ENCODE measurements around the gene COTL1.

Gene COTL1

GRCh38 chr16:84596801-84597527, 20.9 kb downstream of the COTL1 start:
- no peak for DNase-seq (ENCODE audit: low read depth, low spot score)

GRCh38 chr16:84596161-84596560, 21.7 kb downstream of the COTL1 start:
- DNase-seq (ENCODE audit: low read depth, low spot score): no peak

GRCh38 chr16:84595052-84595481, 22.8 kb downstream of the COTL1 start:
- DNase-seq (ENCODE audit: low read depth, low spot score): no peak

DNA sequence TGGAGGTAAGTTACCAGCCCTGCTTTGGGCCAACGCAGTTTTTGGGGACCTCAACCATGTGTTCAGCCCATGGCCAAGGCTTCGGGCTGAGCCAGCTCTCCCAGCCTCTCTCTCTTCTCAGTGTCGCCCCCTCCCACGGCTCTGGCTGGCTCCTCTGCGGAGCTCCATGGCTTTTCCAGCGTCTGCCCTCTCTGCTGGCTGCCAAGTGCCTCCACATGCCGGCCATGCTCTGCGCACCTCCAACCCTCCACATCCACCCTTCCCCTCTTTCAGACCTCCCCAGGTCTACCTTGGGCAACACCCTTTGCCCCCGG, 23.2 kb downstream of the COTL1 start:
- no peak for DNase-seq (ENCODE audit: low read depth, low spot score)

DNA sequence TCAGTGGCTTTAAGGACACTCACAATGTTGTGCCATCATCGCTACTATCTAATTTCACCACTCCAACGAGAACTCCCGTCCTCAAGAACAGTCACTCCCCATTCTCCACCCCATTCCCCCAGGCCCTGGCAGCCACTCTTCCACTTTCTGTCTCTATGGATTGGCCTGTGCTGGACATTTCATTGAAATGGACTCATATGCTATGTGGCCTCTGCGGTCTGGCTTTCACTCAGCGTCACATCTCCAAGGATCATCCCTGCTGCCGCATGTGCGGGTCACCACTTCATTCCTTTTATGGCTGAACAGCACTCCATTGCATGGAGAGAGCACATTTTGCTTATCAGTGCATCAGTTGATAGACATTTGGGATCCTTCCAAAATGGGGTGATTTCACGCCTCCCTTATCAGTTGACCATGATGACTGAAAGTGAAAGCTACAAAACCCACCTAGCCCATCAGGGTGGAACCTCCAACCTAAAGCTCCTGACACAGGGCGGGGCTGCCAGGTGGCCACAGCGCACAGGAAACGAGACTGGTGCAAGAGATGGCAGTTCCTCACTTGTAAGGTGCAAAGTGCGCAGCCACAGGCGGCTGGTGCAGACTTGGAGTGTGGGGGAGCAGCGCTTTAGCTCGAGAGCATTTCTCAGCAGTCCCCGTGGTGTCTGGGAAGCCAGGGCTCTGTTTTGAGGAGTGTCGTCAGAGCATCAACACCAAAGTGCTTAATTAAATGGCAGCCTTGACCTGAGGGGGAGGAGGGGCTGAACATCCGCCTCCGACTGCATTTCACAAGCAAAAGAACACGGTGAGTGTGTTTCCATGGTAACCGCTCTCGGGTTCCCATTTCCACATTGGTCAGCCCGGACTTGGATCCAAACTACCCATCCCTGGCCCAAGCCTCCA, 23.8 kb downstream of the COTL1 start:
- DNase-seq (ENCODE audit: low read depth, low spot score): peak; percentile 70

DNA sequence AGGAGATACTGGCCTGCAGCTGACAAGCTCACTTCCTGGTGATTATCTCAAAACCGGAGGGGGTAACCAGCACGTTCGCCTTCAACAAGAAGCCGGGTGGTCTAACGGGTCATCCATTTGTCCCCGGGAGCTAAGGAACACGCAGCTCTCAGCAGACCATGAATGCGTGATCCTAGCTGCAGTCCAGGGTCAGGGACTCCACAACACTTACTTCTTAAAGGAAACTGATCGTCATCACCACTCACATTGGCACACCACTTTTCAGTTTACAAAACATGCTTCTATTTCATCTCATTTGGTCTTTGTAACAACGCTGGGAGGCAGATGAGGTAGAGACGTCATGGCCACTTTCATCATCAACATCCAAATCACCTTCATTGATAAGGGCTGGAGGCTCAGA, 25.2 kb downstream of the COTL1 start:
- DNase-seq (ENCODE audit: low read depth, low spot score): no peak

DNA sequence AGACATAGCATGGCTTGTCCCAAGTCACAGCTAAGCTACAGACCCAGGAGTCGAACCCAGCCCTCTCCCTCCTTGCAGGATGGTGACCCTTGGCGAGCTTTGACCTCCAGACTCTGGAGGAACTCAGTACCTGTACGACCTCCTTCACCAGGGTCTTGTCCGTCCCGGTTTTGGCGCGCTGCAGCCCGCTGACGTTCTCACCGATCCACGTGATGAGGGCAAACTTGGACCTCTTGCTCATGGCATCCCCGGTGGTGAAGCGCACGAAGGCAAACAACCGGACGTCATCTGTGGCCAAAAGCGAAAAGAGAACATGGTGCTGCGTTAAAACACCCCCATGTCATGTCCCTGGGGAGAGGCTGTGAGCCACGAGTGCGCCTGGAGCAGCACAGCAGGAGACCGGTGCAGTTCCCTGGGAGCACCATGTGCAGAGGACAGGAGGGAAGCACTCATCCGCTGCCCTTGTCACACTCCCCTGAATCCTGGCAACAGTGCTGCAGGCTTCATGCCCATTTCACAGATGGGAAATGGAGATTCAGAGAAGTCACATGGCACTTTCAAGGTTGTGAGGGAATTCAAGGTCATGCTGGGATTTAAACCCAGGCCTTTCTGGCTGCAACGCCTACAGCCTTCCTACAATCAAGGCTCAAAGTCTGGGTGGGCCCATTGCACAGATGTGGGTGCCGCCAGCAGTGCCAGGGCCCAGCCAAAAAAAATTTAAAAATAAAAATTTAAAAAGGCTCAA, 27.7 kb downstream of the COTL1 start:
- DNase-seq (ENCODE audit: low read depth, low spot score): no peak

DNA sequence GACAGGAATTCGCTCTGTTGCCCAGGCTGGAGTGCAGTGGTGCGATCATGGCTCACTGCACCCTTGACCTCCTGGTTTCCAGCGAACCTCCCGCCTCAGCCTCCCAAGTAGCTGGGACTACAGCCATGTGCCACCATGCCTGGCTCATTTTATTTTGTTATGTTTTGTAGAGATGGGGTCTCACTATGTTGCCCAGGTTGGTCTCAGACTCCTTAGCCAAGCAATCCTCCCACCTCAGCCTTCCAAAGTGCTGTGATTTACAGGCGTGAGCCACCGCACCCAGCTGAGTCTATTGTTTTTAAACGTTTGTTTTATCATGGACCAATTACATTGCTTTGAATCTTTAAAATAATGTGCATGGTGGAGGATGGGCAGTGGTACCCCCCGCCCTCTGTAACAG, 28.9 kb downstream of the COTL1 start:
- no peak for DNase-seq (ENCODE audit: low read depth, low spot score)

DNA sequence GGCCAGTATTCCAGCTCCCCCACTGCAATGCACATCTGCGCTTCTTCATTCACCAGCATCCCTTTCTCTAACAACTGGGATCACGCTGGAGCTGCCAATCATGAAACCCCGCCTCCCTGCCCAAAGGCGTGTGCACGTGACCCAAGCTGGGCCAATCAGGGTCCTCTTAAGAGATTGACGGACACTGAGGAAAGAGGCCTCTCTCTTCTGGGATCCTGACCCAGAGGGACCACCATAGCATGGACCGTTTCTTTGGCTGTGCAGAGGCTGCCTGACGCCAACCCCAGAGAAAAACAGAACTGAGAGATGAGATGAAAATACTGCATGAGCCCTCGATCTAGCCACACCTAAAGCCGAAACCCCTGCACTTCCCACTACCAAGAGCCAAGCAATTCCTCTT, 32.0 kb downstream of the COTL1 start:
- DNase-seq (ENCODE audit: low read depth, low spot score): peak; percentile 86

DNA sequence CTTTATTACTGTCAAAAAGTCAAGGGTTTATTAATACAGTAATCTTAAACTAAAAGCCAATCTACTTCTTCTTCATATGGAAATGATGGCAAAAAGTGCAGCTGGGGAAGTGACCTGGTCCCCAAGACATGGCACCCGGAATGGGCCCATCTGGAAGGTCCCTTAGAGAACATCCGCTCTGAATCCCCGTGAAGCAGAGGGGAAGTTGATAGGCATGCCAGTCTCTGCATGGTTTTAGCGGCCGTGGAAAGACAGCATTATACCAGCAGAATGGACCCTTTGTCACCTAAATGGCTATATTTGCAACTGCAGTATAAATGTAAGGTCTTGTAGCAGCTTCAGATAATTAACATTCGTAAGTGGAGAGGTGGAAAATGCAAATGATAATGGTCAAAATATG, 32.4 kb downstream of the COTL1 start:
- no peak for DNase-seq (ENCODE audit: low read depth, low spot score)

DNA sequence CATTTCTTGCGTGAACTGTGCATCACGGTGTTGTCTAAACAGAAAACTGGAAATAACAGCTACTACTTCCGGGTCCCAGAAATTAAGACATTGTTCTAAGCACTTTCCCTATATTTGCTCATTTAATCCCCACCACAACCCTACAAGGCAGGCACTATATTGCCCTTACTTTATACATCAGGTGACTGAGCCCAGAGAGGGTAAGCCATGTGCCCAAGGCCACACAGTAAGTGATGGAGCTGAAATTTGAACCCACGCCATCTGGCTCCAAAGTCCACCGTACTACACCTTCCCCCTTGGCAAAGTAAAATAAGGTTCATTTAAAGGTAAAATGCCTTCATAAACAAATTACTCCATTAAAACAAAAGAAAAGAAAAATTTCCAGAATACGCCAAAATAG, 33.2 kb downstream of the COTL1 start:
- no peak for DNase-seq (ENCODE audit: low read depth, low spot score)

DNA sequence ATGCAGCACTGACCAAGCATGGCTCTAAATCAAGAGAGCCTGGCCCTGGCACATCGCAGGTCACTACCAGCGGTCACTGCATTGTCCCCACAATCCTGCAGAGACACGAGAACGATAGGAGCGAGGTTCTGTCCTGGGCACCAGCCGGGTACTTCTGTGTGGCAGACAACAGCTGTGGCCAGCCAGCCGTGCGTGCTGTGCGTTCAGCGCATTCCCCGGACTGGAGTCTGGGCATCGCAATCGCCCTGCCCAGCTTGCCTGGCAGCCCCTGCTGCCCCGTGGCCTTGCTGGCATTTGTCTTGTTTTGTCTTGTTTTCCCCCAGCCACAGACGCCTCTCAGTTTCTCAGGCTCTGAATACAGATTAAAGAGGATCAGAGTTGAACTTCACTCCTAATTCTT, 33.9 kb downstream of the COTL1 start:
- DNase-seq (ENCODE audit: low read depth, low spot score): no peak

- DNase-seq (ENCODE audit: low read depth, low spot score): no peak
Measured at GRCh38 chr16:84582958-84583516, 34.8 kb downstream of the COTL1 start.

DNA sequence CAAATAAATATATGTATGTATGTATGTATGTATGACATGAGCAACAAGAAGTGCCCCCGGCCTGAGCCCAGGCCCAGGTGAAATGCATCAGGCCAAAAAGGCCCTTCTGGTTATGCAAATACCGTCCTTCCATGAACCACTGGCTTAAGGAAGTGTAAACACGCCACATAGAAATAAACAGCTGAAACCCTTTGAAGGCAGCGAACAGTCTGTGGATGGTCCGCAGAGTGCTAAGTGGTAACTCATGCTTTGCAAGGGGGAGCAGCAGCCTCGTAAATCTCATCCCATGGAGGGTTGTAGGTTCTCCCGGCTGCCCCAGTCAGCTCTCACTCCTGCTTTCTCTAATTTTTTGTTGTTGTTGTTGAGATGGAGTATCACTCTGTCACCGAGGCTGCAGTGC, 36.7 kb downstream of the COTL1 start:
- DNase-seq (ENCODE audit: low read depth, low spot score): no peak

- no peak for DNase-seq (ENCODE audit: low read depth, low spot score)
Measured at GRCh38 chr16:84579936-84580335, 37.9 kb downstream of the COTL1 start.

GRCh38 chr16:84578538-84579126, 39.2 kb downstream of the COTL1 start:
- DNase-seq (ENCODE audit: low read depth, low spot score): no peak

DNA sequence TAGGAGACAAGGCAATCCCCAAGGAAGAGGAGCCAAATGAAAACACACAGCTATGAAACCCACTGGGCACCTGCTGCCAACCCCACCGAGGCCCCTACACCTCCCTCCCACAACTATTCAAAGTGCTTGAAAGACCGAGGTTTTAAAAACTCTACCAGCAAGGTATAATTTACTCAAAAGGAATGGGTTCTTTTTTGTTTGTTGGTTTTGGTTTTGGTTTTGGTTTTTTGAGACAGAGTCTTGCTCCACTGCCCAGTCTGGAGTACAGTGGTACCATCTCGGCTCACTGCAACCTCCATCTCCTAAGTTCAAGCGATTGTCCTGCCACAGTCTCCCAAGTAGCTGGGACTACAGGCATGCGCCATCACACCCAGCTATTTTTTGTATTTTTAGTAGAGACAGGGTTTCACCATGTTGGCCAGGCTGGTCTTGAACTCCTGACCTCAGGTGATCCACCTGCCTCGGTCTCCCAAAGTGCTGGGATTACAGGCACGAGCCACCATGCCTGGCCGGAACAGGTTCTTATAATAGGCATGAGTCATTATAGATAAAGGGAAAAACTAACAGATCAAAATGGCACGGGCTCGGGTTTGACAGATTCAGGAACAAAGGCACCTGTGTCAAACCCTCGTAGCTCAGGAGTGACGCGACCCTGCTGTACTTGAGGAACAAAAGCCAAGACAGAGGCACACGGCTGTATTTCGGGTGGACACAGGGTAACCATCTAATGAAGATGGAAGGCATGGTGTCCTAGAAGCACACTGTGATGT, 40.7 kb downstream of the COTL1 start:
- DNase-seq (ENCODE audit: low read depth, low spot score): no peak

- DNase-seq (ENCODE audit: low read depth, low spot score): no peak
Measured at GRCh38 chr16:84575914-84576313, 42.0 kb downstream of the COTL1 start.

DNA sequence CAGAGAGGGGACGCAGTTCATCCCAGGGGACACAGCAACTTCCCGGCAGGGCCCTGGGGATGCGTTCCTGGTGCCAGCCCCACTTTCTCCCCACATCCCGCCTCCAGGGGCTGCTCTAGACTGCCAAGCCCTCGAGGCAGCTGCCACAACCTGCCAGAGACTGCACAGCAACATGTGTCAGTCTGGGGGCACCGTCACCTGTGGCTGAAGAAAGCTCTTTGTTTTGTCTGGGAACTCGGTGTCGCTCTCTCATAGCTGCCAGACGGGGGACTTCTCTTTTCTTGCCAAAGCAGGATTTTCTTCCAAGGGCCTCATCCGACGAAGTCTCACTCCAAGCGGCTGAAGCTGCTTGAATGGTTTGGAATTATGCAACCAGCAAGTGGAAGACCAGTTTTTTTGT, 43.7 kb downstream of the COTL1 start:
- no peak for DNase-seq (ENCODE audit: low read depth, low spot score)

- DNase-seq (ENCODE audit: low read depth, low spot score): no peak
Measured at GRCh38 chr16:84572096-84572495, 45.8 kb downstream of the COTL1 start.

DNA sequence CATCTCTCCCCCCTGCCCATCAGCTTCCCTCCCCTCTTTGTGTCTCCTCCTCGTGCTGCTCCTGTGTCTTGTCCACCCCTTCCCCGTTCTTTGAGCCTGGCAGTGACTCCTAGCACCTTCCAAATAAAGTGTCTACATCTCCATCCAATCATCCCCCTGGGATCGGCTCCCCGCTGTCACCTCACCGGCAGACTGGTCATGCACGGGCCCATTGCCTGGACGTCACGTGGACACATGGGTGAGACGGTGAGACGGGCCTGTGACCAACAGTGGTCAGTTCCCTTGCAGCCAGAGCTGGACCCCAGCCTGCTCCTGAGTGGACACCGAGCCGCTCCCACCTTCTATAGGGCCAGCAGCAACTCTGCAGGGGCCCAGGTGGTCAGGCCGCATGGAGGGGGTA, 46.4 kb downstream of the COTL1 start:
- no peak for DNase-seq (ENCODE audit: low read depth, low spot score)

Data from ELF-1 (cell line).